PFSK-1 (cell line): ENCODE data around the gene LRRC15.

Experiments
- FOXP2 ChIP-seq: optimal IDR thresholded peaks from 2 replicates; pipeline ENCODE3; 2011; ENCODE audit warnings: borderline replicate concordance, control low read depth, inconsistent platforms; ENCODE audit not compliant: insufficient read depth; ENCODE audit errors: extremely low read length, extremely low read depth
- POLR2AphosphoS5 ChIP-seq: IDR thresholded peaks from 2 replicates; pipeline ENCODE4 v1.6.1; 2012; ENCODE audit warnings: low read depth, mild to moderate bottlenecking, control low read depth, low read length, moderate library complexity
- TAF1 ChIP-seq: IDR thresholded peaks from 2 replicates; pipeline ENCODE4 v1.6.1; 2012; ENCODE audit warnings: low read length, control low read depth, borderline replicate concordance; ENCODE audit not compliant: insufficient read depth
- TF ChIP-seq, protein P1 (sequence below), 2 experiments: IDR thresholded peaks; 2 replicates each; pipeline versions ENCODE4 v1.6.1 to v1.8.0; 2011 to 2012; ENCODE audit warnings: low read depth in 2 of 2, low read length in 2 of 2, control low read depth in 1 of 2, inconsistent platforms in 1 of 2, mild to moderate bottlenecking in 1 of 2, moderate library complexity in 1 of 2; ENCODE audit not compliant: insufficient read depth in 1 of 2

DNA sequence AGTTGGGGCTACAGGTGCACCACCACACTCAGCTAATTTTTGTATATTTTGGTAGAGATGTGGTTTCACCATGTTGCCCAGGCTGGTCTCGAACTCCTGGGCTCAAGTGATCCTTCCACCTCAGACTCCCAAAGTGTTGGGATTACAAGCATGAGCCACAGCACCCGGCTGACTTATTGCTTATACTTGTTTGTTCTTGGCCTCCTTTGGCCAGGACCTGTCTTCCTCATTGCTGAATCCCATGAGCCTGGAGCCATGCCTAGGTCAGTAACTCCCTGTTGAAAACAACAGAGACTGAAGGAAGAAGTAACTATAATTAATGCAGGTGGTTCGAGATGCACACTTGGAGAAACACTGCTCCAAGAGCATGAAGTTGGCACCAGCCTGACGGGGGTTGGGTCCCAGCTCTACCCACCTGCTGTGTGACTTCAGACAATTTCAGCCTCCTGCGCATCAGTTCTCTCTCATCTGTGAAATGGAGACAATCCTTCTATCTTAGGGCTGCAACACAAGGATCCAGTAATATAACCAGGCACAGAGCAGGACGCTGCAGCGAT, 57.3 kb downstream of the LRRC15 start:
- no peak for TF ChIP-seq TAF1
- no peak for TF ChIP-seq POLR2AphosphoS5
- TF ChIP-seq, protein P1, sequence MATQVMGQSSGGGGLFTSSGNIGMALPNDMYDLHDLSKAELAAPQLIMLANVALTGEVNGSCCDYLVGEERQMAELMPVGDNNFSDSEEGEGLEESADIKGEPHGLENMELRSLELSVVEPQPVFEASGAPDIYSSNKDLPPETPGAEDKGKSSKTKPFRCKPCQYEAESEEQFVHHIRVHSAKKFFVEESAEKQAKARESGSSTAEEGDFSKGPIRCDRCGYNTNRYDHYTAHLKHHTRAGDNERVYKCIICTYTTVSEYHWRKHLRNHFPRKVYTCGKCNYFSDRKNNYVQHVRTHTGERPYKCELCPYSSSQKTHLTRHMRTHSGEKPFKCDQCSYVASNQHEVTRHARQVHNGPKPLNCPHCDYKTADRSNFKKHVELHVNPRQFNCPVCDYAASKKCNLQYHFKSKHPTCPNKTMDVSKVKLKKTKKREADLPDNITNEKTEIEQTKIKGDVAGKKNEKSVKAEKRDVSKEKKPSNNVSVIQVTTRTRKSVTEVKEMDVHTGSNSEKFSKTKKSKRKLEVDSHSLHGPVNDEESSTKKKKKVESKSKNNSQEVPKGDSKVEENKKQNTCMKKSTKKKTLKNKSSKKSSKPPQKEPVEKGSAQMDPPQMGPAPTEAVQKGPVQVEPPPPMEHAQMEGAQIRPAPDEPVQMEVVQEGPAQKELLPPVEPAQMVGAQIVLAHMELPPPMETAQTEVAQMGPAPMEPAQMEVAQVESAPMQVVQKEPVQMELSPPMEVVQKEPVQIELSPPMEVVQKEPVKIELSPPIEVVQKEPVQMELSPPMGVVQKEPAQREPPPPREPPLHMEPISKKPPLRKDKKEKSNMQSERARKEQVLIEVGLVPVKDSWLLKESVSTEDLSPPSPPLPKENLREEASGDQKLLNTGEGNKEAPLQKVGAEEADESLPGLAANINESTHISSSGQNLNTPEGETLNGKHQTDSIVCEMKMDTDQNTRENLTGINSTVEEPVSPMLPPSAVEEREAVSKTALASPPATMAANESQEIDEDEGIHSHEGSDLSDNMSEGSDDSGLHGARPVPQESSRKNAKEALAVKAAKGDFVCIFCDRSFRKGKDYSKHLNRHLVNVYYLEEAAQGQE (IDR thresholded peaks at IDR 0.05; ENCODE audit: insufficient read depth in 1 of 2, low read depth in 2 of 2, low read length in 2 of 2), result no peak
- no peak for TF ChIP-seq FOXP2
